Measurements from ENCODE around the gene COX11. TPM values are rescaled to one million over a fixed set of nuclear protein-coding genes. Genes with fewer than 3 reads are reported as not detected.

The COX11 gene
- total and polyA plus RNA-seq, 2 of the 8 experiments (the other 6 are each of a cell fraction or from before 2014, with no cell fraction given) = 43.0 to 54.1 TPM

DNA sequence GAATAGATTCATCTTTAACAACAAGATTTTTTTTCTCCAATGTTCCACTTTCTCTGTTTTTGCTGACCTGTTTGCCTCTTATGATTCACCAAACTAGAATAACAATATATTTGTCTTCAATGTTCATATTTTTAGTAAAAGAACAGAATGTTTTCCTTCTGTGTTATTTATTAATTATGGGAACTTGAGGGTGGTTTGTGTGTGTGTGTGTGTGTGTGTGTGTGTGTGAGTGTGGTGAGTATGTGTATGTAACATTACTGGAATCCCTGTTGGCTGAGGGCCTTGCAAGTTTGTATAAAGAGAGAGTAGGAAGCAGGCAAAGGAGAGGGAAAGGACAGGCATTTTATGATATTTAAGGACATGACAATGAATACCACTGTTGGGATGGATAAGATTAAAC lies 13.9 kb upstream of the COX11 start:
- Histone ChIP-seq H3K36me3 (ENCODE audit: control insufficient read depth in 2 of 4, insufficient read depth in 4 of 4, low read length in 3 of 4) (peaks cover 0 to 4% (median 1%) of the 10 kb centered on the region in 4 experiments; a peak in 3 of 8 replicates), H3K4me1 (replicated peaks in 1 of 4; ENCODE audit: control insufficient read depth in 3 of 4, insufficient read depth in 4 of 4, low read length in 3 of 4) (no peaks in the 10 kb centered on the region), H3K27ac (ENCODE audit: low read depth, low read length) (no peak overlapping the region), H3K23me2 (ENCODE audit: low read depth, low read length) (peaks cover 1% of the 10 kb centered on the region; the same call in 1 of the 2 replicates), H3K4me2 (ENCODE audit: insufficient read depth in 1 of 2, low read depth in 2 of 2, low read length in 2 of 2) (no peak overlapping the region), H4K91ac (replicated peaks; ENCODE audit: insufficient read length, low read length) (no peak overlapping the region), H3K4me3 (ENCODE audit: extremely low read depth in 1 of 4, insufficient read depth in 2 of 4, low read depth in 3 of 4, low read length in 4 of 4) (no peak overlapping the region), H2BK5ac (ENCODE audit: low read depth, low read length) (no peak overlapping the region), H2BK20ac (ENCODE audit: low read length) (no peak overlapping the region), H3K23ac (ENCODE audit: insufficient read length) (no peak overlapping the region), H4K20me1 (replicated peaks in 1 of 2; ENCODE audit: control insufficient read depth in 1 of 2, insufficient read depth in 2 of 2, low read length in 2 of 2) (no peaks in the 10 kb centered on the region), H3K18ac (ENCODE audit: extremely low read depth, low read length) (no peak overlapping the region), H3K9ac (replicated peaks in 1 of 4; ENCODE audit: extremely low read depth in 1 of 4, low read depth in 3 of 4, low read length in 3 of 4) (peak overlapping the region in 1 of 4 experiments; percentile 34; a peak in 1 of 7 replicates), H2BK120ac (replicated peaks; ENCODE audit: low read depth, low read length) (no peak overlapping the region), H3K4ac (replicated peaks; ENCODE audit: insufficient read length, low read depth, low read length) (no peak overlapping the region), H3K9me3 (ENCODE audit: insufficient read depth in 2 of 2, low read depth in 1 of 2, low read length in 1 of 2) (peaks cover 0 to 5% of the 10 kb centered on the region in 2 experiments; a peak in 1 of 4 replicates), H3K27me3 (replicated peaks in 1 of 4; ENCODE audit: control insufficient read depth in 3 of 4, extremely low read depth in 1 of 4, insufficient read depth in 3 of 4, low read length in 3 of 4) (no peaks in the 10 kb centered on the region), H2AK5ac (ENCODE audit: low read depth, low read length) (no peak overlapping the region), H3K79me2 (ENCODE audit: control insufficient read depth in 1 of 2, insufficient read depth in 2 of 2, low read length in 2 of 2) (peaks cover 0 to 25% of the 10 kb centered on the region in 2 experiments; a peak in 2 of 4 replicates), H2BK15ac (ENCODE audit: low read length) (no peak overlapping the region), H2AFZ (ENCODE audit: low read length) (no peak overlapping the region), H3K56ac (replicated peaks; ENCODE audit: insufficient read length, low read depth, low read length) (no peak overlapping the region), H2BK12ac (ENCODE audit: low read depth, low read length) (no peak overlapping the region), H4K5ac (ENCODE audit: insufficient read length, low read depth, low read length) (no peak overlapping the region), H3K14ac (ENCODE audit: insufficient read length) (no peak overlapping the region), H4K8ac (ENCODE audit: extremely low read depth, insufficient read depth, low read length) (no peak overlapping the region), H3K79me1 (ENCODE audit: low read depth, low read length) (no peaks in the 10 kb centered on the region)
- no peak for DNase-seq (ENCODE audit: low read depth in 1 of 2, low spot score in 2 of 2)
- POLR2A ChIA-PET (ENCODE audit: partially characterized antibody) = no interaction called here
- TF ChIP-seq TAF7 (optimal IDR thresholded peaks at IDR 0.05; ENCODE audit: borderline replicate concordance, low read depth, low read length) = no peak
- TF ChIP-seq ASH2L (IDR thresholded peaks at IDR 0.05; ENCODE audit: low read length) = no peak
- no peak for TF ChIP-seq SIX5 (IDR thresholded peaks at IDR 0.05; ENCODE audit: low read depth, low read length)
- no peak for TF ChIP-seq JUN (IDR thresholded peaks at IDR 0.05; ENCODE audit: low read depth, low read length)
- CTCF ChIA-PET (ENCODE audit: partially characterized antibody) = interaction anchor here (0.7 kb wide), 1 partner anchor 428 kb away, joined by 3 read pairs; no protein-coding TSS in a partner anchor
- FAIRE-seq = no peak

Measured in H1 (cell line).